Psoas muscle (tissue), 8 donors: ENCODE measurements around the gene LYZL2. TPM values are rescaled to one million over a fixed set of nuclear protein-coding genes. Genes with fewer than 3 reads are reported as not detected.

Experiments
- ATAC-seq, 4 donors: fragments of 200-7000 bp; cut with Tn5 transposase; one replicate each; pipeline ENCODE4 v1.9.1; 2020; ENCODE audit warnings: moderate library complexity in 3 of 4, mild to moderate bottlenecking in 2 of 4
- DNase-seq, 2 donors: peaks; one replicate each; pipeline ENCODE4 v3.0.0-alpha.2; 2020
- H3K27ac ChIP-seq: fragments of 200-600 bp; one replicate; pipeline ENCODE4 v1.8.0; 2022
- H3K27me3 ChIP-seq, 3 donors: fragments of 200-600 bp in 1 of 3; one replicate each; pipeline versions ENCODE4 v1.6.1 to v1.8.0; 2013 to 2022; ENCODE audit warnings: low read length in 2 of 3, mild to moderate bottlenecking in 2 of 3, moderate library complexity in 1 of 3; ENCODE audit not compliant: insufficient read depth in 3 of 3
- H3K36me3 ChIP-seq, 2 donors: fragments of 200-600 bp in 1 of 2; one replicate each; pipeline versions ENCODE4 v1.6.1 to v1.8.0; 2013 to 2022; ENCODE audit warnings: low read depth in 1 of 2, mild to moderate bottlenecking in 1 of 2, moderate library complexity in 1 of 2; ENCODE audit not compliant: insufficient read depth in 1 of 2
- H3K4me1 ChIP-seq: fragments of 200-600 bp; one replicate; pipeline ENCODE4 v1.8.0; 2022
- H3K4me3 ChIP-seq: fragments of 200-600 bp; one replicate; pipeline ENCODE4 v1.8.0; 2022; ENCODE audit warnings: mild to moderate bottlenecking
- H3K9me3 ChIP-seq: fragments of 200-600 bp; one replicate; pipeline ENCODE4 v1.8.0; 2022
- WGBS, 3 donors: extraction: QIAGEN DNeasy Blood & Tissue Kit; methylation state at CpG; one replicate each; pipeline versions ENCODE4 v1.1.6 to v1.1.7; 2013; 5-methylcytosine and 5-hydroxymethylcytosine counted together
- intact Hi-C, 2 donors: fragments of 100-400 bp; cut with DNase I; formaldehyde crosslinking; loops; one replicate each; pipeline versions ENCODE4 v1.11.0 to v1.14.2; 2022
- polyA plus RNA-seq, 3 donors: library from polyadenylated mRNA; stranded (reverse); fragments of 200-250 nt; gene quantifications; one replicate each; pipeline ENCODE4 v1.2.3, GENCODE V29; 2013
- total RNA-seq, 4 donors: library from RNA; stranded (reverse); fragmentation: NEBNext Ultra II Directional in 2 of 4; extraction: Animal tissue kit (Norgen Biotek cat#: 25700) in 2 of 4; gene quantifications; one replicate each; pipeline versions ENCODE4 v1.2.1 to v1.2.4, GENCODE V29; 2021 to 2023
- TF ChIP-seq, protein P1 (sequence below): fragments of 200-600 bp; IDR thresholded peaks from one replicate; pipeline ENCODE4 v1.8.0; 2022; ENCODE audit warnings: antibody characterized with exemption
- donor health status: healthy with polysubstance abuse.
- donor health status: DM: no; HTN: no; CAD: no; lungs with moderate emphysema.
- donor health status: Bipolar disorder and iron deficiency.
- donor health status: healthy.
- donor health status: DM: yes; HTN: yes; CAD: no.
- donor health status: DM: no; HTN: no; CAD: no.
- donor health status: DM: no; HTN: no; CAD: no.
- donor health status: DM: yes; HTN: yes; CAD: no.

LYZL2 gene
- total and polyA plus RNA-seq, 7 donors, result not detected

DNA sequence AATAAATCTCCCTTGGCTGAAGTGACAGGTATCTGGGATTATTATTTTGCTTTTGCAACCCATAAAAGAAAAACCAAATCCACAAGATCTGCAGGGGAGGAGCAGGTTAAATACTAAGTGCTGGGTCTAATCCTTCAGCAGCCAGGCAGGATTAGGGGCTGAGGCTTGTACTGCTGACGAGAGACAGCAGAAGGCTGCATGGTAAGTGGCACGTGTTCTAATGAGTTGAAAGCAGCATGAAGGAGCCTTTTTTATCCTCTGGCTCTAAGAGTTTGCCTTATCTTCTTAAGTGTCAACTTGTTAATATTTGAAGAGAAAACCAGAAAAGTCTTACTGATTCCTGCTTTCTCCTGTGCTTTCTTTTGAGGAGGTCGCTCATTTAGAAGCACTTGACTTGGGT is 50.0 kb downstream of the LYZL2 start:
- Histone ChIP-seq H3K27ac (no peak overlapping the region), H3K4me3 (no peak overlapping the region), H3K9me3 (no peaks in the 10 kb centered on the region), H3K4me1 (peaks cover 14% of the 10 kb centered on the region), H3K27me3 (no peaks in the 10 kb centered on the region), H3K36me3 (no peaks in the 10 kb centered on the region)
- TF ChIP-seq, protein P1, sequence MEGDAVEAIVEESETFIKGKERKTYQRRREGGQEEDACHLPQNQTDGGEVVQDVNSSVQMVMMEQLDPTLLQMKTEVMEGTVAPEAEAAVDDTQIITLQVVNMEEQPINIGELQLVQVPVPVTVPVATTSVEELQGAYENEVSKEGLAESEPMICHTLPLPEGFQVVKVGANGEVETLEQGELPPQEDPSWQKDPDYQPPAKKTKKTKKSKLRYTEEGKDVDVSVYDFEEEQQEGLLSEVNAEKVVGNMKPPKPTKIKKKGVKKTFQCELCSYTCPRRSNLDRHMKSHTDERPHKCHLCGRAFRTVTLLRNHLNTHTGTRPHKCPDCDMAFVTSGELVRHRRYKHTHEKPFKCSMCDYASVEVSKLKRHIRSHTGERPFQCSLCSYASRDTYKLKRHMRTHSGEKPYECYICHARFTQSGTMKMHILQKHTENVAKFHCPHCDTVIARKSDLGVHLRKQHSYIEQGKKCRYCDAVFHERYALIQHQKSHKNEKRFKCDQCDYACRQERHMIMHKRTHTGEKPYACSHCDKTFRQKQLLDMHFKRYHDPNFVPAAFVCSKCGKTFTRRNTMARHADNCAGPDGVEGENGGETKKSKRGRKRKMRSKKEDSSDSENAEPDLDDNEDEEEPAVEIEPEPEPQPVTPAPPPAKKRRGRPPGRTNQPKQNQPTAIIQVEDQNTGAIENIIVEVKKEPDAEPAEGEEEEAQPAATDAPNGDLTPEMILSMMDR, result no peak
- WGBS, 3 donors, result 68 to 79% (median 78%) methylated on average over 3 of the region's 3 CpGs
- DNase-seq (no peak), ATAC-seq (no peak)
- intact Hi-C loops, result no loop called here

DNA sequence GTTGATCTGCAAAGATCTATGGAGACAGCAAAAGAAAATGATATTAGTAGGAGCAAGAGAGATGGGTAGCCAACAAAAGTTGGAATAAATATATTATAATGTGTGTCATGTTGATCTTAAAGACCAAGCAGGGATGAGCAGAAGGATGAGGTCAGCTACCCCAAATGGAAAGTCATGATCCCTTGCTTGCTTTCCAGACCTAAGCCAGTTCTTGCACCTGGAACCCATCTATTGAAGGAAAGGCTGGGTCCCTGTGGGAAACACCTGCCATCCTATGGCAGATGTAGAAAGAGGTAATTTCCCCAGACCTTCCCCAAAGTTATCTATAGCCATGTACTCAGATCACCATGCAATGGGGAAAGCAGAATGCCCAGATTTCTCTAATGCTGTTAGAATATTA is 52.5 kb downstream of the LYZL2 start:
- H3K4me3 ChIP-seq, result no peak overlapping the region
- intact Hi-C loops, result no loop called here
- H3K27ac ChIP-seq, result no peak overlapping the region
- no peaks in the 10 kb centered on the region for H3K36me3 ChIP-seq
- no peaks in the 10 kb centered on the region for H3K27me3 ChIP-seq
- no peaks in the 10 kb centered on the region for H3K9me3 ChIP-seq
- ATAC-seq (no peak), DNase-seq (no peak)
- TF ChIP-seq, protein P1, result no peak
- no peaks in the 10 kb centered on the region for H3K4me1 ChIP-seq

DNA sequence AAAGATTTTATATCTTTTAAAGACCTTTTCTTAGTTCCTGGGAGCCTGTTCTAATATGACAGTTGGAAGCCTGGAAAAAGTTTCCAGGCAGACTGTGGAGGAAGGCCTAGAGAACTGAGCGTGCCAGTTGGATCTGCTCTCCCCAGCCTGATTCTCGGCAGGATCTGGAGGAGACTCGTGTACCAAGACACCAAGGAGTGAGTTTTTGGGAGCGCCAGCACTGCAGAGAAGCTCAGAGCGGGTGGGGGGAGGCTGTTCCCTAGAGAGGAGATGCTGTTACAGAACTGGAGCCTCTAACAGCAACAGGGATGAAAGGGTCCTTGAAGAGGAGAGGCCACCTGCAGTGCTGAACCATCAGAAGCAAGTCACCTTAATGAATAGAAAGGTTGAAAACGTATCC is 52.9 kb downstream of the LYZL2 start:
- H3K36me3 ChIP-seq, result no peaks in the 10 kb centered on the region
- 75 to 76% (median 75%) methylated on average over 6 of the region's 6 CpGs for WGBS, 3 donors
- TF ChIP-seq, protein P1, result no peak
- DNase-seq (no peak), ATAC-seq (no peak)
- no peaks in the 10 kb centered on the region for H3K4me1 ChIP-seq
- H3K9me3 ChIP-seq, result no peaks in the 10 kb centered on the region
- H3K27ac ChIP-seq, result no peak overlapping the region
- intact Hi-C loops, result no loop called here
- H3K4me3 ChIP-seq, result no peak overlapping the region
- H3K27me3 ChIP-seq, result no peaks in the 10 kb centered on the region

DNA sequence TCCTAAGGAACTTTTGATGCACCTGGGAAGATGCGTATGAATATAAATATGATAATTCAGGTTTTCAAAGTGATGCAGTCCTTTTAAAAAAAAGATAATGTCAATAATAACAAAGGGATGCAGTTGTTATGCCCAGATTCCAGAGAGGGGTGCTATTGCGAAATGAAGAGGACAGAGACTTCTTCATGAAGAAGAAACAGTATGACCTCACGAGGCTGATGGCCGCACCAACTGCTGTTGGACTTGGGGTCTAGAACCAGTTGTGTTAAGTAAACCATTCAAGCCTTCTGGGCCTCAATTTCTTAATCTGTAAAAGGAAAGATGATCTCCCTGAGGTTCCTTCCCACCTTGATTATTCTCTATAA is 55.1 kb downstream of the LYZL2 start:
- Histone ChIP-seq H3K36me3 (no peaks in the 10 kb centered on the region), H3K4me3 (no peak overlapping the region), H3K9me3 (no peaks in the 10 kb centered on the region), H3K27me3 (no peaks in the 10 kb centered on the region), H3K4me1 (no peaks in the 10 kb centered on the region), H3K27ac (no peak overlapping the region)
- TF ChIP-seq, protein P1, result no peak
- intact Hi-C loops, result no loop called here
- DNase-seq, result no peak
- 88 to 98% (median 94%) methylated on average over 4 of the region's 4 CpGs for WGBS, 3 donors
- no peak for ATAC-seq

DNA sequence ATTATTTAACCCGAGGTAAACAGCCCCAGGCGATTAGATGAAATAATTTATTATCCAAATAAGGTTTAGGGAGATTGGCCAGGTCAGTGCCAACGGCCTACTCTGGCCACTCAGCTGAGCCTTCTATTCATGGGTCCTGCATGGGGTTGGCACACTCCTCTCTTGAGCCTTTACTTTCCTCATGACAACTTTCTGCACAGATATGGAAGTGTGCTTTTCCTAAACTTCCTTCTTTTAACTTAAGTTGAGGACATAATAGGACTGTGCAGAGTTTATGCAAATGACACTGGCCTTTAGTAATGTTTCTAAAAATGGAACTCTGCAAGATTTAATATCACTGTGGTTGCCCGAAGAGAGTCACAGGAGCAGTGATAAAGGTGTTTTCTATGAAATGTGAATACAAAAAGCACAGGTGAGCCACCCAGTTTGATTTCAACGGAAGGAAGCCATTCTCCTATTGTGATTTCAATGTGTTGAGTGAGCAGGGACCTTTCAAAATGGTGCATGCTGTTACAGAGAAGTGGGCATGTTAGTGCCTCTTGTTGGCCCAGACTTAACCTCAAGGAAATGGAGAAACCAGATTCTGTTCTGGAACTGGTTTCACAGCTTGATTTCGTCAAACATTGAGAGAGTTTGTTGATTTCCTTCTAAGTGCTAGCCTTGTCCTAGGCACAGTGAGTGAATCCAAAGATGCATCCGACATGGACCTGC is 55.7 kb downstream of the LYZL2 start:
- no peaks in the 10 kb centered on the region for H3K9me3 ChIP-seq
- ATAC-seq, result no peak
- intact Hi-C loops, result no loop called here
- TF ChIP-seq, protein P1, result no peak
- 67 to 80% (median 71%) methylated on average over 7 of the region's 7 CpGs for WGBS, 3 donors
- H3K4me3 ChIP-seq, result no peak overlapping the region
- H3K36me3 ChIP-seq, result no peaks in the 10 kb centered on the region
- H3K27me3 ChIP-seq, result no peaks in the 10 kb centered on the region
- no peaks in the 10 kb centered on the region for H3K4me1 ChIP-seq
- no peak overlapping the region for H3K27ac ChIP-seq
- DNase-seq, result no peak
